Measurements from ENCODE around the gene HYAL2.

Gene HYAL2

GRCh38 chr3:50345586-50346234, 23.2 kb upstream of the HYAL2 start, which contains the start of gene ZMYND10:
ZMYND10 (minus strand) TSS chr3:50345732; CDS start chr3:50345579, 153 bp downstream.
- peaks cover under 1% of the 10 kb centered on the region for H3K27me3 ChIP-seq (ENCODE audit: insufficient read depth, low read length, poor library complexity)
- H3K4me1 ChIP-seq (ENCODE audit: insufficient read depth, low read length), result peaks cover 26% of the 10 kb centered on the region
- no peak for DNase-seq
- no peak within 1 kb of the TSS for H3K9ac ChIP-seq (ENCODE audit: low read depth, low read length)
- peaks cover 22% of the 10 kb centered on the region for H3K79me2 ChIP-seq (ENCODE audit: insufficient read depth, low read length)
- no peak for TF ChIP-seq EZH2 (IDR thresholded peaks at IDR 0.05; ENCODE audit: borderline replicate concordance, low read depth, low read length, severe bottlenecking)
- TF ChIP-seq CTCF (IDR thresholded peaks at IDR 0.05; ENCODE audit: borderline replicate concordance, extremely low read depth, low read length, poor library complexity, severe bottlenecking), result no peak
- ATAC-seq (ENCODE audit: insufficient read depth, low read depth), result no peak
- no peak within 1 kb of the TSS for H2AFZ ChIP-seq (ENCODE audit: low read depth, low read length)
- 0 out of 2 replicates have a peak, but pooled peaks cover 4% of the 10 kb centered on the region for H4K20me1 ChIP-seq (ENCODE audit: insufficient read depth, low read length)
- no peak within 1 kb of the TSS for H3K27ac ChIP-seq (ENCODE audit: low read length)
- no peak within 1 kb of the TSS for H3K4me2 ChIP-seq (ENCODE audit: insufficient read depth, low read length)
- peaks cover 22% of the 10 kb centered on the region for H3K36me3 ChIP-seq (ENCODE audit: insufficient read depth, low read length)
- H3K4me3 ChIP-seq (ENCODE audit: low read depth in 1 of 2, low read length in 2 of 2), result no peak within 1 kb of the TSS
- no peaks in the 10 kb centered on the region for H3K9me3 ChIP-seq (ENCODE audit: insufficient read depth, low read length, severe bottlenecking)

- H3K4me2 ChIP-seq (ENCODE audit: insufficient read depth, low read length), result no peak overlapping the region
- H3K4me3 ChIP-seq (ENCODE audit: low read depth in 1 of 2, low read length in 2 of 2), result no peak overlapping the region
- no peak overlapping the region for H3K27ac ChIP-seq (ENCODE audit: low read length)
- H3K36me3 ChIP-seq (ENCODE audit: insufficient read depth, low read length), result peaks cover 22% of the 10 kb centered on the region
- TF ChIP-seq EZH2 (IDR thresholded peaks at IDR 0.05; ENCODE audit: borderline replicate concordance, low read depth, low read length, severe bottlenecking), result no peak
- no peak for TF ChIP-seq CTCF (IDR thresholded peaks at IDR 0.05; ENCODE audit: borderline replicate concordance, extremely low read depth, low read length, poor library complexity, severe bottlenecking)
- no peak overlapping the region for H2AFZ ChIP-seq (ENCODE audit: low read depth, low read length)
- no peak overlapping the region for H3K9ac ChIP-seq (ENCODE audit: low read depth, low read length)
- H3K79me2 ChIP-seq (ENCODE audit: insufficient read depth, low read length), result peaks cover 17% of the 10 kb centered on the region
- ATAC-seq (ENCODE audit: insufficient read depth, low read depth) (no peak), DNase-seq (no peak)
- H3K4me1 ChIP-seq (ENCODE audit: insufficient read depth, low read length), result peaks cover 28% of the 10 kb centered on the region
- H4K20me1 ChIP-seq (ENCODE audit: insufficient read depth, low read length), result 0 out of 2 replicates have a peak, but pooled peaks cover 4% of the 10 kb centered on the region
- no peaks in the 10 kb centered on the region for H3K9me3 ChIP-seq (ENCODE audit: insufficient read depth, low read length, severe bottlenecking)
- H3K27me3 ChIP-seq (ENCODE audit: insufficient read depth, low read length, poor library complexity), result peaks cover 4% of the 10 kb centered on the region
Measured at GRCh38 chr3:50345008-50345407, 22.5 kb upstream of the HYAL2 start.

- Histone ChIP-seq H4K20me1 (ENCODE audit: insufficient read depth, low read length) (no peaks in the 10 kb centered on the region), H3K4me3 (ENCODE audit: low read depth in 1 of 2, low read length in 2 of 2) (no peak overlapping the region), H3K4me1 (ENCODE audit: insufficient read depth, low read length) (peaks cover 24% of the 10 kb centered on the region), H2AFZ (ENCODE audit: low read depth, low read length) (no peak overlapping the region), H3K4me2 (ENCODE audit: insufficient read depth, low read length) (no peak overlapping the region), H3K9ac (ENCODE audit: low read depth, low read length) (no peak overlapping the region), H3K27ac (ENCODE audit: low read length) (no peak overlapping the region), H3K27me3 (ENCODE audit: insufficient read depth, low read length, poor library complexity) (peaks cover 4% of the 10 kb centered on the region), H3K36me3 (ENCODE audit: insufficient read depth, low read length) (peaks cover 8% of the 10 kb centered on the region), H3K9me3 (ENCODE audit: insufficient read depth, low read length, severe bottlenecking) (no peaks in the 10 kb centered on the region), H3K79me2 (ENCODE audit: insufficient read depth, low read length) (peaks cover 10% of the 10 kb centered on the region)
- ATAC-seq (ENCODE audit: insufficient read depth, low read depth), result no peak
- TF ChIP-seq CTCF (IDR thresholded peaks at IDR 0.05; ENCODE audit: borderline replicate concordance, extremely low read depth, low read length, poor library complexity, severe bottlenecking), result no peak
- TF ChIP-seq EZH2 (IDR thresholded peaks at IDR 0.05; ENCODE audit: borderline replicate concordance, low read depth, low read length, severe bottlenecking), result no peak
- no peak for DNase-seq
Measured at GRCh38 chr3:50342813-50343633, 20.5 kb upstream of the HYAL2 start.
